HG03135 (cell line): ENCODE measurements around the gene CPT1C.

Experiments
- ATAC-seq: cut with Tn5 transposase; IDR thresholded peaks from one replicate; pipeline ENCODE4 v1.9.1; 2021; ENCODE audit warnings: mild to moderate bottlenecking, moderate library complexity; ENCODE audit not compliant: unreplicated experiment

CPT1C gene

DNA sequence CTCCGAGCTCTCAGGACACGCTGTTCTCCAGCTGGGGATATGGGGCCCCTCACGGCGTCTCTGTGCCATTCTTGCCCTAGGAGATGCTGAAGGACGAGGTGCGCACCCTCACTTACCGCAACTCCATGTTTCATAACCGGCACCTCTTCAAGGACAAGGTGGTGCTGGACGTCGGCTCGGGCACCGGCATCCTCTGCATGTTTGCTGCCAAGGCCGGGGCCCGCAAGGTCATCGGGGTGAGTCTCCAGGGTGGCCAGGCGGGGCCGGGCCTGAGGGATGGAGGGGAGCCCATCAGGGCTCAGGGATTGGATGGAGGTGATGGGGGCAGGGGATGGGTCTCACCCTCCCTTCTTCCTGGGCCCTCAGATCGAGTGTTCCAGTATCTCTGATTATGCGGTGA is 9.1 kb upstream of the CPT1C start:
- ATAC-seq, result no peak

DNA sequence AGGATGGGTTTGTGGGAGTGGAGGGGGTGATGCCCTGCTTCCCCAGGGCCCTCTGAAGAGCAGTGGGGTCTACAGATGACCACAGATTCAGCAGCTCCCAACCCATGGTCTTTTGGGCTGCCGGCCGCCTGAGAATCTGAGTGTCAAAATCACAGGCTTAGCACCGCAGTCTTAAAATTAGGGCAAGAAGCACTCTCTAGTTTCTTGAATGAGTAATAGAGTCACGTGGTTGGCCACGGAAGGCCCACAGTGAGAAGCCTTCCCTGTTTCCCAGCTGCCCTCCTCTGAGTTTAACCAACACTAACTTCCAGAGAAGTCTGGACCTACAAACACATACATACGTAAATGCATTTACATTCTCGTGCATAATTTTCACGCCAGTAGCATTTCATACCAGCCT is 8.6 kb upstream of the CPT1C start:
- no peak for ATAC-seq

DNA sequence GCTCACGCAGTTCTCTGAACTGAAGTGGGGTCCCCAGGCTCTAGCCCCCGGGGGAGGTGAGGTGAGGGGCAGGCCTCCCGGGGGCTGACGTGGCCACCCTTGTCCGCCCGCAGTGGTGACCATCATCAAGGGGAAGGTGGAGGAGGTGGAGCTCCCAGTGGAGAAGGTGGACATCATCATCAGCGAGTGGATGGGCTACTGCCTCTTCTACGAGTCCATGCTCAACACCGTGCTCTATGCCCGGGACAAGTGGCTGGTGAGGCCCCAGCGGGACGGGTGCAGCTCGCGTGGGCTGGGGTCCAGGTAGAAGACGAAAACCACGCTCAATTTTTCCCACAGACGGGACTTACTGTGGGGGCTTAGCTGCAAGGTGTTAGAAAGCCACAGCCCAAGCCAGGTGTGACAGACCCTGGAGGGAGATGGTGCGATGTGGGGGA is 7.1 kb upstream of the CPT1C start:
- ATAC-seq, result no peak

DNA sequence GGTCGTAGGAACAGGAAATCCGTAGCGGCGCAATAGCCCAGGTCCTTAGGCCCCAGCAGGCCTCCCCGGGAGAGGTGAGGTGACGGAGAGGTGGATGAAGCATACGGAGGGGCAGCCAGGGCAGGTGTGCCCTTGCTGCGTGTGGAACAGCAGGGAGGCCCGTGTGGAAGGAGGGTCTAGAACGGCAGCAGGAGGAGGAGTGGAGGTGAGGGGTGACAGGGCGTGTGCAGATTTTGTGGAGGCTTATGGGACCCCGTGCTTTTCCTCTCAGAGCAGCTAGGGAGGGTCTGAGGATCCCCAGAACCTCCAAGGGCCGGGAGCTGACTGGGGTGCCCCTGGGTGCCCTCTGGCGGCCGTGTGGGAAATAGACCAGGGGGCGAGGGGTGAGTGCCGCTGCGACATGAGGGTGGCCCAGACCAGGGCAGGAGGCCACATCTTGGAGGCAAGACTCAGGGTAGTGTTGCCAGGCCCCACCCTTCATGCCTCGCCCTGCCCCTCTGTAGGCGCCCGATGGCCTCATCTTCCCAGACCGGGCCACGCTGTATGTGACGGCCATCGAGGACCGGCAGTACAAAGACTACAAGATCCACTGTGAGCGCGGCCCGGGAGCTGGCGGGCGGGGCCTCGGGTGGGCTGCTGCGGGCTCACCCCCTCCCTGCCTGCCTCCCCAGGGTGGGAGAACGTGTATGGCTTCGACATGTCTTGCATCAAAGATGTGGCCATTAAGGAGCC is 6.5 kb upstream of the CPT1C start:
- no peak for ATAC-seq

DNA sequence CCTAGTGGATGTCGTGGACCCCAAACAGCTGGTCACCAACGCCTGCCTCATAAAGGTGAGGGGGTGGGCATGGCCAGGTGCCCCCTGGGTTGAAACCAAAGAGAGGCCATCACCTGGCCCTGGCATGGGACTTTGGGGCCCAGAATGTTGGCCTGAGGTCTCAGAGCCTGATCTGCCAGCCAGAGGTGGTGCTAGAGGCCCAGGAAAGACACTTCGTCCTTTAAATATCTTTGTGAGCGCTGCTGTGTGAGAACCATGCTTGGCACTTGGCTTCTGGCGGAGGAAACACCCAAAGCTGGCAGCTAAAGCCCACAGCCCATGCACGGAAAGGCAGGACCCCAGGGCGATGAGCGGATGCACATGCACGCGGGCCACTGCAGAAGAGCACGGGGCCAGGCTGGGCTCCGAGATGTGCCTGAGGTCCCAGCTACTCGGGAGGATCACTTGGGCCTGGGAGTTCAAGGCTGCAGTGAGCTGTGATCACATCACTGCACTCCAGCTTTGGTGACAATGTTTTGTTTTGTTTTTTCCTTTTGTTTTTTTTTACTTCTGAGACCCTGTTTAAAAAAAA is 5.8 kb upstream of the CPT1C start:
- ATAC-seq, result no peak

DNA sequence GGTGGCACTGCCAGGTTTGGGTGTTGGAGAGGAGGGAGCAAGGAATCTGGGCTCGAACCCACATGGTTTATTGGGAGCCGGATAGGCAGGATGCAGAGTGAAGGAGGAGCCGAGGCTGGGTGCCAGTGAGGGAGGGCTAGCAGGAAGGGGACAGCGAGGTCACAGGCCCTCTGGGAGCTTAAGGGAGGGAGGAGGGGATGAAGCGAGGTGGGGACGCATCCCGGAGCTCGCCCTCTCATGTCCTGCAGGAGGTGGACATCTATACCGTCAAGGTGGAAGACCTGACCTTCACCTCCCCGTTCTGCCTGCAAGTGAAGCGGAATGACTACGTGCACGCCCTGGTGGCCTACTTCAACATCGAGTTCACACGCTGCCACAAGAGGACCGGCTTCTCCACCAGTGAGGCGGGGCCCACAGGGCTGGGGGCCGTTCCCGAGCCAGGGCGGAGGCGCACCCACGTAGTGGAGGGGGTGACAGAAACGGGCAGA is 5.0 kb upstream of the CPT1C start:
- no peak for ATAC-seq

DNA sequence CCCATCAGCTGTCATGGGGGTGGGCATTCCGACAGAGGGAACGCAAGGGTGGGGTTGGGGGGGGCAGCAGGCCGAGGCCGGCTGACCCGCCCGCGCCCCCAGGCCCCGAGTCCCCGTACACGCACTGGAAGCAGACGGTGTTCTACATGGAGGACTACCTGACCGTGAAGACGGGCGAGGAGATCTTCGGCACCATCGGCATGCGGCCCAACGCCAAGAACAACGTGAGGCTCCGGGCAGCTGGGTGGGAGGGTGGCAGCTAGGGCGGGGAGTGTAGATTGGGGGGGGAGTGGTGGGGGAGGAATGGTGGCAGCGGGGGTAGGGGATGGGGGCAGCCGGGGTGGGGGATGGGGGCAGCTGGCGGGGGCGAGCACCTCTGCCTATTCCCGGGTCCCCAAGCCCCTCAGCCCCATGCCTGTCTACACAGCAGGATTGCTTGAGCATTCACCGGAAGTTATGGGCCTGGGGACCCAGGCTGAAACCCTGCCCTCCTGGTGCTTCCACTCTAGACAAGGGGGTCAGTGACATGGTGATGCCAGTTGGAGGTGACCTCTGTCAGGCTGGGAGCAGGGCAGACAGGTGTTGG is 4.3 kb upstream of the CPT1C start:
- ATAC-seq, result no peak

GRCh38 chr19:49687150-49687549 is 3.8 kb upstream of the CPT1C start:
- no peak for ATAC-seq

DNA sequence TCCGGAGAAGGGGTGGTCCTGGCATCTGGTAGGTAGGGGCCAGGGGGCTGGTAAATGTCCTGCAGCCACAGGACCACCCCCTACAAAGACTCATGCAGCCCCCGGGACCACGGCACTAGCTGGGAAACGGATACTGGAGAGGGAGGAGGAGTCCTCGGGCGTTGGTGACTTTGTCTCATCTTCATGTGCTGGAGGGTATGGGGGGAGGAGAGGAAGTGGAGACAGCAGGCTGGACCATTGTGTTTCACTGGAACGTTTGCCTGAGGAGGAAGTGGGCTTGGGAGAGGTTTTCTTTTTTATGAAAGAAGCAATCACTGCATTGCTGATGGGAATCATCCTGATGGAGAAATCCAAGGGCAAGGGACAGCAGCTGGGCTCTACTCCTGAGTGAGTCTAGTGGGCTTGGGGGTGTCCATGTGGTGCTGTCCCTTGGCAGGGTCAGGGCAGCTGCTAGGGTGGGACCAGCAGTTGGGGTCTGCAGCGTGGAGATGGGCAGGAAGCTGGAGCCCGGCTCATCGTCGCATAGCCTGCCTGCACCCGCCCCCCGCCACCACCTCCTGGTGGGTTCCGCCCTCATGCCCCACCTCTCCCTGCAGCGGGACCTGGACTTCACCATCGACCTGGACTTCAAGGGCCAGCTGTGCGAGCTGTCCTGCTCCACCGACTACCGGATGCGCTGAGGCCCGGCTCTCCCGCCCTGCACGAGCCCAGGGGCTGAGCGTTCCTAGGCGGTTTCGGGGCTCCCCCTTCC is 3.2 kb upstream of the CPT1C start:
- ATAC-seq, result no peak

DNA sequence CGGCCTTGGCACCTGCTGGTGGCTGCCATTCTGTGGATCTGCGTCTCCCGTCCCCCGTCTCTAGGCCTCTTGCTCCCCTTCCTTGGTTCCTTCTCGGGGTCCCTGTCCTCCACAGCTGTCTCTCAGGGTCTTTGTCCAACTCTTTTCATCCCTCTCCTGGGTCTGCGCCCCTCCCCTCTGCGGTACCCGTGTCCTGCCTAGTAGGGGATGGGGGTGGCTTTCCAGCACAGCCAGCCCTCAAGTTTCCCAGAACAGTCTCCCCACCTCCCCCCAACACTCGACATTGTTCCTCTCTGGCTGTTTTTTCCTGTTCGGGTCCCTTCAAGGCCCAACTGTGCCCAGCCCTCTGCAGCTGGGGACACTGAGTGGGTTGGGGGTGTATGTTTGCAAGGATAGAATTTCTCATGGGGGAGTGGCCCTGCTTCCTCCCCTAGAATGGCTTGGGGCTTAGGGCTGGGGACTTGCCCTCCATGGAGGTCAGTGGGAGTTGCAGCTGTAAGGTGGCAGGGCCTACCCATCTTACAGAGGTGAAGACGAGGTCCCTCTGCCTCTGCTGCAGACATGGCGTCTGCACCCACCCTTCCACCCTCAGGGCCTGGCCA is 2.3 kb upstream of the CPT1C start:
- no peak for ATAC-seq

DNA sequence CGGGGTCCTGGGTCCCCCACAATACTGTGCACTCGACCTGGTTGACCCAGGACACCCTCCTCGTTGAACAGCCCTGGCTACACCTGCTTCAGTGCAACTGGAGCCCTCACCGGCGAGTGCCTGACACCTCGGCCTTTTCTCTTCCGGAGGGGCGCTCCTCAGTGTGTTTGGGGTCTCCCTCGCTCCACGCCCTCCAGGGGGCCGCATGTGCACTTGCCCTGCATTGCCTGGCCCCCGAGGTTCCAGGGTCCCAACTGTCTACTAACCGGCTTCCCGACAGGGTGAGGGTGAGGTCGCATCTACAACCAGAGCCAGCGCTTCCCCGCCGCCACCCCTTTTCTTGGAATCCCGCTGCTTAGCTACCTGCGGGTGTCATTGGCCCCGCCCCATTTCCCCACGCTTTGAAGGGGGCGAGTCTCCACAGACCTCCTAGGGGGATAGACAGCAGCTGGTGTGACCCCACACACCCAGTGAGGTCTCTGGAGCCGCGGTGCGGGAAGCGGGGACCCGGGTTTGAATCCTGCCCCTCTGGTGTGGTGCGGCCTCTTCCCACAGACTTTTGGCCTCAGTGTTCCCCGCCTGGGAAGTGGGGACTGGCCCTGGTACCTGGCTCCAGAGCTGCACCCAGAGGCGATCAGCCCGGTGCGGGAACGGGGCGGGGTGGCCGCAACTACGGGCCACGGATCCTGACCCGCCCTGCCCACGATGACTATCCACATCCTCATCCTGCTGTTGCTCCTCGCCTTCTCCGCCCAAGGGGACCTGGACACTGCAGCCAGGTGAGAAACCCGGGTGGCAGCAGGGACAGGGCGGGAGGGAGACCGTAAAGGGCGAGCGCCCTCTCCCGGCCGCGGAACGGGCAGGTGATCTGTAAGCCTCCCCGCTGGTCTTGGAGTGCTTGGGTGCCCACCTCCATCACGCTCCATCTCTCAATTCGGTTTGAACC is 1.5 kb upstream of the CPT1C start, which contains the start of gene ADM5:
TSS of gene ADM5 (plus strand) at position 462 of the 946 bp plus-strand sequence. CDS start at position 706, 244 bp downstream.
- ATAC-seq, result no peak

DNA sequence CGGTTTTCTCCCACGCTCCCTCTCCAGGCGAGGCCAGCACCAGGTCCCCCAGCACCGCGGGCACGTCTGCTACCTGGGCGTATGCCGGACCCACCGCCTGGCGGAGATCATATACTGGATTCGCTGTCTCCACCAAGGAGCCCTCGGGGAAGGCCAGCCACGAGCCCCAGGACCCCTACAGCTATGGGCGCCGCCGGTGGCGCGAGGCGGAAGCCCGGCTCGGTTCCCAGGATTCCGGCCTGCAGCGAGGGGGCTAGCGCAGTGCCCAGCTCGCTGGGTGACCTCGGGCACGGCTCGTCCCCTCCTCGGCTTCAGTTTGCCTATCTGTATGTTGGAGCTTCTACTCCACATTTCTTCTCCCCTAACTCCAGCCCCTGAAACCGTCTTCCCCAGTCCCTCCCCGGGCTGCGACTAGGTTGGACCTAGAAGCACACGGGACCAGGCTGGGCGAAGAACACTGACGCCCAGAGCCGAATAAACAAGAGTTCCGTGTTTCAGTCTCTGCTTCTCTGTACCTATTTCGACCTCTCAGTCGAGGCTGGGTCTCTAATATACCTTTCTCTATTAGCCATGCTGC is 749 bp upstream of the CPT1C start:
- ATAC-seq, result no peak

- no peak for ATAC-seq
Measured at GRCh38 chr19:49691243-49692146, 579 bp downstream of the CPT1C start.

- ATAC-seq, result no peak
Measured at GRCh38 chr19:49692147-49692506, 1.2 kb downstream of the CPT1C start.

GRCh38 chr19:49696115-49696514 is 5.2 kb downstream of the CPT1C start:
- ATAC-seq, result no peak

DNA sequence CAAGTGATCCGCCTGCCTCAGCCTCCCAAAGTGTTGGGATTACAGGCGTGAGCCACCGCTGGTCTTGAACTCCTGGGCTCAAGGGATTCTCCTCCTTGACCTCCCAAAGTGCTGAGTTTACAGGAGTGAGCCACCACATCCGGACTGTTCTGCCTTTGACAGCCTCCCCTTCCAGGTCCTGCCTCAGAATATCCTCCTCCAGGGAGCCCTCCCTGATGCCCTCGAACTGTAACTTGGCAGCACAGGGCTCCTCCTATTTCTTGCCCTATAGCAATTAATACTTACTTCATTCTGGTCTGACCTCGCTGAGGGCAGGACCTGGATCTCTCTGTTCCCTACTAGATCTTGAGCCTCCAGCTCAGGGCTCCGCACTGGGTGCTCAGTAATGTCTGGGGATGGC is 5.9 kb downstream of the CPT1C start:
- no peak for ATAC-seq

DNA sequence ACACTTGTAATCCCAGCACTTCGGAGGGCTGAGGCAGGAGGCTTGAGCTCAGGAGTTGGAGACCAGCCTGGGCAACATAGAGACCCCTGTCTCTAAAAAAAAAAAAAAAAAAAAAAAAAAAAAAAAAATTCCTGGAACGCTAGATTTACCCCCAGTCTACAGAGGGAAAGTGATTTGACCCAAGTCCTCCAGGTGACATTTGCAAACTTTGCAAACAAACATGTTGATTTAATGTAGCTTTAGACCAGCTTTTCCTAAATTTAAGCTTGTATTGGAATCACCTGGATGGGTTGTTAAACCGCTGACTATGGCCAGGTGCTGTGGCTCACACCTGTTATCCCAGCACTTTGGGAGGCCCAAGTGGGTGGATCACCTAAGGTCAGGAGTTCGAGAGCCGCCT is 8.4 kb downstream of the CPT1C start:
- ATAC-seq, result no peak

DNA sequence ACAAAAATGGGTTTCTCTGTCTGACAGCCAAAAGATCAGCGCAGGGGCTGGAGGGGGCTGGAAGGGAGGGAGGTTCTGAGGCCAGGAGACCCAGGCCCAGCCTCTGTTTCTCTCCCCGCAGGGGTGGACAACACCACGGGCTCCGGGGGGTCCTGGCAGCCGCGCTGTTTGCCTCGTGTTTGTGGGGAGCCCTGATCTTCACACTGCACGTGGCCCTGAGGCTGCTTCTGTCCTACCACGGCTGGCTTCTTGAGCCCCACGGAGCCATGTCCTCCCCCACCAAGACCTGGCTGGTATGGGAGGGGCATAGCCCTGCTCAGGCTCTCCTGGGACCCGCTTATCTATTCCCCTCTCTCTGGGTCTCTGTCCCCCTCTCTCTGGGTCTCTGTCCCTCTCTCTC is 9.6 kb downstream of the CPT1C start:
- ATAC-seq, result no peak
